ENCODE results near the gene TBX5.

Gene TBX5

DNA sequence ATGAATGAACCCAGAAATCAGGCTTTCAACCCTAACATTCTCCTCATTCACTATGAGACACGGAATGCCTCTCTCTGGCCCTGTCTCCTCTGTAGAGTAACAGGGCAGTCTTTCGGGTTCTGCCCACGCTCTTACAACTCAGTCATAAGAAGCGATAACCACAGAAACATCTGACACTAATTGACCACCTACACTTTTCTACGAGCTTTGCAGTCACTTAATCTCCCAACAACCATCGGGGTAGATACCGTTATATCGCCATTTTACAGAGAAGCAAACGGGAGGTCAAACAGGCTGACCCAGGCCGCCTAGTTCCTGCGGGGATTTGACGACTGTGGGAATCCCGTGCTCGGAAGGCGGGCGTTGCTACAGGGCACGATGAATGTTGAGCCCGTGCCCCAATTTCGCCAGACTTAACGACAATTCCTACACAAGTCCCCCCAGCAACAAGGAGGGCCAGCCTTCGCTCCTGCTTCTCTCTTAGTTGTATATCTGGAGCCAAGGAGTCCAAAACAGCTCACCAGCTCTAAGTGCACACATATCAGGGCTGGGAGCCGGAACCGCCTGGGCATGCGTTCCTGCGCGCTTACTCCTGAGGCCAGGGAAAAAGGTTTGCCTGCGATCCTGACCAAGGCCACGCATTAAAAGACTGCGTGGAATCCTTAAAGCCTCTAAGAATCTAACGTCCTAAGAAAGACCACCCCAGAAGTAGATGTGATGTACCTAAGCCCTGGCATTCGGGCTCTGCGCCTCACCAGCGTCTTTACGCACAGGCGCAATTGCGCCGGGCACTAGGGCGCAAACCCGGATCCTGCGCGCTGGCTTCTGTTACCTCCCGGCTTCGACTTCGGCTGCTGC is 38.7 kb upstream of the TBX5 start:
- H3K4me3 ChIP-seq (ENCODE audit: insufficient read depth in 1 of 2, low read depth in 1 of 2, low read length in 2 of 2) = no peak overlapping the region
- WGBS = 6% methylated on average over 44 of the region's 44 CpGs

GRCh38 chr12:114443607-114444421 is 37.9 kb upstream of the TBX5 start:
- Histone ChIP-seq H3K36me3 (ENCODE audit: control insufficient read depth in 1 of 2, insufficient read depth in 2 of 2, low read depth in 1 of 2, low read length in 2 of 2) (no peaks in the 10 kb centered on the region), H2BK15ac (ENCODE audit: low read depth, poor library complexity, severe bottlenecking) (no peak overlapping the region), H2BK12ac (ENCODE audit: low read length in 2 of 2) (no peak overlapping the region), H3K4me3 (ENCODE audit: insufficient read depth in 1 of 2, low read depth in 1 of 2, low read length in 2 of 2) (no peak overlapping the region), H2AK5ac (ENCODE audit: low read length, severe bottlenecking) (no peak overlapping the region), H3K4me2 (ENCODE audit: low read length, poor library complexity, severe bottlenecking) (no peak overlapping the region), H4K91ac (ENCODE audit: low read length) (no peak overlapping the region), H3K18ac (ENCODE audit: low read depth in 1 of 2, low read length in 2 of 2) (no peak overlapping the region), H3K23ac (ENCODE audit: low read length in 2 of 2) (no peak overlapping the region), H2AFZ (ENCODE audit: low read depth, low read length) (no peak overlapping the region), H4K8ac (ENCODE audit: low read length) (no peak overlapping the region), H3K79me1 (replicated peaks; ENCODE audit: low read length, poor library complexity, severe bottlenecking) (no peaks in the 10 kb centered on the region), H3K9me3 (ENCODE audit: control insufficient read depth, low read length) (no peaks in the 10 kb centered on the region), H3K4me1 (ENCODE audit: control insufficient read depth, insufficient read depth, low read depth, low read length) (peaks cover 8% of the 10 kb centered on the region), H3K14ac (ENCODE audit: low read length in 2 of 2) (no peak overlapping the region), H3K27ac (ENCODE audit: low read length, poor library complexity, severe bottlenecking) (no peak overlapping the region), H2BK120ac (ENCODE audit: low read depth, low read length) (no peak overlapping the region), H3K4ac (ENCODE audit: low read depth in 1 of 2, low read length in 2 of 2) (no peak overlapping the region), H3K27me3 (ENCODE audit: control insufficient read depth in 1 of 2, insufficient read depth in 1 of 2, low read length in 2 of 2) (peaks cover 90 to 99% of the 10 kb centered on the region in 2 experiments), H2BK5ac (ENCODE audit: low read depth, low read length, poor library complexity, severe bottlenecking) (no peak overlapping the region), H3K9ac (ENCODE audit: low read length) (no peak overlapping the region)
- 2% methylated on average over 53 of the region's 53 CpGs for WGBS
- no peak for DNase-seq

More for the DNA sequence above, 38.7 kb upstream of the TBX5 start:
- H2BK15ac ChIP-seq (ENCODE audit: low read depth, poor library complexity, severe bottlenecking) = no peak overlapping the region
- no peak overlapping the region for H3K9ac ChIP-seq (ENCODE audit: low read length)
- no peaks in the 10 kb centered on the region for H3K79me1 ChIP-seq (replicated peaks; ENCODE audit: low read length, poor library complexity, severe bottlenecking)
- H2AK5ac ChIP-seq (ENCODE audit: low read length, severe bottlenecking) = no peak overlapping the region
- H4K8ac ChIP-seq (ENCODE audit: low read length) = no peak overlapping the region
- no peaks in the 10 kb centered on the region for H3K36me3 ChIP-seq (ENCODE audit: control insufficient read depth in 1 of 2, insufficient read depth in 2 of 2, low read depth in 1 of 2, low read length in 2 of 2)
- H3K9me3 ChIP-seq (ENCODE audit: control insufficient read depth, low read length) = no peaks in the 10 kb centered on the region
- peaks cover 8% of the 10 kb centered on the region for H3K4me1 ChIP-seq (ENCODE audit: control insufficient read depth, insufficient read depth, low read depth, low read length)
- H2BK5ac ChIP-seq (ENCODE audit: low read depth, low read length, poor library complexity, severe bottlenecking) = no peak overlapping the region
- no peak overlapping the region for H3K4me2 ChIP-seq (ENCODE audit: low read length, poor library complexity, severe bottlenecking)
- H4K91ac ChIP-seq (ENCODE audit: low read length) = no peak overlapping the region
- no peak overlapping the region for H3K27ac ChIP-seq (ENCODE audit: low read length, poor library complexity, severe bottlenecking)
- no peak overlapping the region for H2BK120ac ChIP-seq (ENCODE audit: low read depth, low read length)
- H3K4ac ChIP-seq (ENCODE audit: low read depth in 1 of 2, low read length in 2 of 2) = no peak overlapping the region
- no peak overlapping the region for H2BK12ac ChIP-seq (ENCODE audit: low read length in 2 of 2)
- DNase-seq = peak; percentile 4
- peaks cover 92 to 99% of the 10 kb centered on the region in 2 experiments for H3K27me3 ChIP-seq (ENCODE audit: control insufficient read depth in 1 of 2, insufficient read depth in 1 of 2, low read length in 2 of 2)
- no peak overlapping the region for H2AFZ ChIP-seq (ENCODE audit: low read depth, low read length)
- H3K14ac ChIP-seq (ENCODE audit: low read length in 2 of 2) = no peak overlapping the region
- H3K23ac ChIP-seq (ENCODE audit: low read length in 2 of 2) = no peak overlapping the region
- no peak overlapping the region for H3K18ac ChIP-seq (ENCODE audit: low read depth in 1 of 2, low read length in 2 of 2)

DNA sequence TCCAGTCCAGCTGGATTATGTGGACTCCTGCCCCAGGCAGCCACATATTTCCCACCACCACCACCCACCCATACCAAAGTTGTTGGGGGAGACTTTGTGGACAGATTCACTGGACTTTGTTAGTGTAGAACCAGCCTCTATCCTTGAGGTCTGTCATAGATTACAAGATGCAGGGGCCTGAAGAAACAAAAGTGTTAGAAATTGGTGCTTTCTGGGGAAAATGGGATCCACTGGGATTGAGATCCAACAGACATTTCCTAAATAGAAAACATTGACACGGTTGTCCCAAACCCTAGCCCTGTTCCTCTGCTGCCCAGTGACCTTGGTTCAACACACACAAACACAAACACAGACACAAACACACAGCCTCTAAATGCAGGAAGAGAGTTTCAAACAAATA is 36.6 kb upstream of the TBX5 start:
- Histone ChIP-seq H3K79me1 (replicated peaks; ENCODE audit: low read length, poor library complexity, severe bottlenecking) (no peaks in the 10 kb centered on the region), H2BK5ac (ENCODE audit: low read depth, low read length, poor library complexity, severe bottlenecking) (no peak overlapping the region), H3K23ac (ENCODE audit: low read length in 2 of 2) (no peak overlapping the region), H2AK5ac (ENCODE audit: low read length, severe bottlenecking) (no peak overlapping the region), H3K36me3 (ENCODE audit: control insufficient read depth in 1 of 2, insufficient read depth in 2 of 2, low read depth in 1 of 2, low read length in 2 of 2) (no peaks in the 10 kb centered on the region), H3K14ac (ENCODE audit: low read length in 2 of 2) (no peak overlapping the region), H3K4me1 (ENCODE audit: control insufficient read depth, insufficient read depth, low read depth, low read length) (peaks cover 8% of the 10 kb centered on the region), H3K9me3 (ENCODE audit: control insufficient read depth, low read length) (peaks cover under 1% of the 10 kb centered on the region), H4K91ac (ENCODE audit: low read length) (no peak overlapping the region), H3K27me3 (ENCODE audit: control insufficient read depth in 1 of 2, insufficient read depth in 1 of 2, low read length in 2 of 2) (peaks cover 91 to 99% of the 10 kb centered on the region in 2 experiments), H3K27ac (ENCODE audit: low read length, poor library complexity, severe bottlenecking) (no peak overlapping the region), H2AFZ (ENCODE audit: low read depth, low read length) (no peak overlapping the region), H2BK12ac (ENCODE audit: low read length in 2 of 2) (no peak overlapping the region), H2BK120ac (ENCODE audit: low read depth, low read length) (no peak overlapping the region), H2BK15ac (ENCODE audit: low read depth, poor library complexity, severe bottlenecking) (no peak overlapping the region), H3K4me3 (ENCODE audit: insufficient read depth in 1 of 2, low read depth in 1 of 2, low read length in 2 of 2) (no peak overlapping the region), H3K18ac (ENCODE audit: low read depth in 1 of 2, low read length in 2 of 2) (no peak overlapping the region), H3K4me2 (ENCODE audit: low read length, poor library complexity, severe bottlenecking) (no peak overlapping the region), H3K9ac (ENCODE audit: low read length) (no peak overlapping the region), H4K8ac (ENCODE audit: low read length) (no peak overlapping the region), H3K4ac (ENCODE audit: low read depth in 1 of 2, low read length in 2 of 2) (no peak overlapping the region)
- WGBS = 0% methylated on average over 1 of the region's 1 CpG
- no peak for DNase-seq

- Histone ChIP-seq H2BK5ac (ENCODE audit: low read depth, low read length, poor library complexity, severe bottlenecking) (no peak overlapping the region), H4K91ac (ENCODE audit: low read length) (no peak overlapping the region), H3K36me3 (ENCODE audit: control insufficient read depth in 1 of 2, insufficient read depth in 2 of 2, low read depth in 1 of 2, low read length in 2 of 2) (no peaks in the 10 kb centered on the region), H3K18ac (ENCODE audit: low read depth in 1 of 2, low read length in 2 of 2) (no peak overlapping the region), H3K4me1 (ENCODE audit: control insufficient read depth, insufficient read depth, low read depth, low read length) (peaks cover 8% of the 10 kb centered on the region), H3K79me1 (replicated peaks; ENCODE audit: low read length, poor library complexity, severe bottlenecking) (no peaks in the 10 kb centered on the region), H2BK120ac (ENCODE audit: low read depth, low read length) (no peak overlapping the region), H3K9me3 (ENCODE audit: control insufficient read depth, low read length) (peaks cover 11% of the 10 kb centered on the region), H4K8ac (ENCODE audit: low read length) (no peak overlapping the region), H2BK15ac (ENCODE audit: low read depth, poor library complexity, severe bottlenecking) (no peak overlapping the region), H3K14ac (ENCODE audit: low read length in 2 of 2) (no peak overlapping the region), H3K27ac (ENCODE audit: low read length, poor library complexity, severe bottlenecking) (no peak overlapping the region), H2BK12ac (ENCODE audit: low read length in 2 of 2) (no peak overlapping the region), H3K27me3 (ENCODE audit: control insufficient read depth in 1 of 2, insufficient read depth in 1 of 2, low read length in 2 of 2) (peaks cover 87 to 89% of the 10 kb centered on the region in 2 experiments), H3K4me2 (ENCODE audit: low read length, poor library complexity, severe bottlenecking) (no peak overlapping the region), H2AK5ac (ENCODE audit: low read length, severe bottlenecking) (no peak overlapping the region), H3K9ac (ENCODE audit: low read length) (no peak overlapping the region), H2AFZ (ENCODE audit: low read depth, low read length) (no peak overlapping the region), H3K4me3 (ENCODE audit: insufficient read depth in 1 of 2, low read depth in 1 of 2, low read length in 2 of 2) (no peak overlapping the region), H3K4ac (ENCODE audit: low read depth in 1 of 2, low read length in 2 of 2) (no peak overlapping the region), H3K23ac (ENCODE audit: low read length in 2 of 2) (no peak overlapping the region)
- no peak for DNase-seq
- 7% methylated on average over 6 of the region's 6 CpGs for WGBS
Measured at GRCh38 chr12:114441545-114441944, 35.6 kb upstream of the TBX5 start.
